Caco-2 (cell line): ENCODE data around the gene CILP2. TPM values are rescaled to one million over a fixed set of nuclear protein-coding genes. Genes with fewer than 3 reads are reported as not detected.

Experiments used
- BruUV-seq: library from RNA; stranded (reverse); fragments of 400-500 nt; replicated peaks from 2 replicates; lab custom pipeline; 2021; lab: Mats Ljungman, UMichigan
- CTCF ChIA-PET: fragments of 300-600 bp; sonication (Branson Sonifier 250); formaldehyde crosslinking; loops from one replicate; lab custom pipeline; 2022; ENCODE audit warnings: antibody characterized with exemption; lab: Charles Lee
- POLR2A ChIA-PET: fragments of 300-600 bp; sonication (Branson Sonifier 250); formaldehyde crosslinking; loops from one replicate; lab custom pipeline; 2022; ENCODE audit warnings: antibody characterized with exemption; lab: Charles Lee
- DNase-seq, 2 experiments: peaks; one replicate each; pipeline versions ENCODE4 v3.0.0 to v3.0.0-alpha.2; 2020 to 2022
- H3K27me3 ChIP-seq: replicated peaks from 2 replicates; pipeline ENCODE4 v1.6.0; 2011; ENCODE audit warnings: low read length; ENCODE audit not compliant: control insufficient read depth, insufficient read depth
- H3K36me3 ChIP-seq: 2 replicates; pipeline ENCODE4 v1.5.1; 2011; ENCODE audit warnings: low read length; ENCODE audit not compliant: control insufficient read depth, insufficient read depth
- H3K4me1 ChIP-seq: fragments of 250-450 bp; sonication (Bioruptor Pico); 2 replicates; pipeline ENCODE4 v1.5.1; 2020; ENCODE audit warnings: mild to moderate bottlenecking
- H3K4me3 ChIP-seq: 2 replicates; pipeline ENCODE4 v1.5.1; 2011; ENCODE audit warnings: low read depth, mild to moderate bottlenecking, control low read depth, low read length
- H3K9me3 ChIP-seq: fragments of 250-450 bp; sonication (Bioruptor Pico); 2 replicates; pipeline ENCODE4 v1.5.1; 2020; ENCODE audit warnings: mild to moderate bottlenecking, moderate library complexity
- H3K27ac Mint-ChIP-seq: one replicate; pipeline ENCODE4 v1.8.0; 2022; ENCODE audit warnings: mixed read lengths; ENCODE audit not compliant: unreplicated experiment
- H3K27me3 Mint-ChIP-seq: one replicate; pipeline ENCODE4 v1.8.0; 2022; ENCODE audit warnings: mixed read lengths; ENCODE audit not compliant: insufficient read depth, unreplicated experiment
- H3K36me3 Mint-ChIP-seq: one replicate; pipeline ENCODE4 v1.8.0; 2022; ENCODE audit warnings: mild to moderate bottlenecking, mixed read lengths; ENCODE audit not compliant: insufficient read depth, unreplicated experiment
- H3K4me1 Mint-ChIP-seq: one replicate; pipeline ENCODE4 v1.8.0; 2022; ENCODE audit warnings: low read depth, mixed read lengths; ENCODE audit not compliant: unreplicated experiment
- H3K4me3 Mint-ChIP-seq: one replicate; pipeline ENCODE4 v1.8.0; 2022; ENCODE audit warnings: mild to moderate bottlenecking, moderate library complexity, mixed read lengths; ENCODE audit not compliant: unreplicated experiment
- H3K9me3 Mint-ChIP-seq: one replicate; pipeline ENCODE4 v1.8.0; 2022; ENCODE audit warnings: mixed read lengths; ENCODE audit not compliant: unreplicated experiment
- intact Hi-C: fragments of 100-400 bp; cut with micrococcal nuclease; formaldehyde crosslinking; loops from one replicate; pipeline ENCODE4 v1.10.0; 2022; ENCODE audit not compliant: unreplicated experiment
- total RNA-seq: library from RNA; stranded (reverse); gene quantifications from 2 replicates; pipeline ENCODE4 v1.2.3, GENCODE V29; 2022
- TF ChIP-seq, protein P1 (sequence below), 2 experiments: fragments of 200-600 bp in 1 of 2; IDR thresholded peaks; 1 replicate in 1 of 2; 2 replicates in 1 of 2; pipeline versions ENCODE4 v1.5.1 to v1.8.0; 2011 to 2022; ENCODE audit warnings: antibody characterized with exemption in 1 of 2, control low read depth in 1 of 2, inconsistent platforms in 1 of 2, low read depth in 1 of 2, low read length in 1 of 2, mild to moderate bottlenecking in 1 of 2, moderate library complexity in 1 of 2; ENCODE audit not compliant: insufficient read depth in 1 of 2, severe bottlenecking in 1 of 2, unreplicated experiment in 1 of 2

Gene CILP2
- total RNA-seq, 1 experiment from 2014 or later, result 1.3 TPM

- H3K9me3 Mint-ChIP-seq, result no peaks in the 10 kb centered on the region
- no TSS peak for BruUV-seq
- no peaks in the 10 kb centered on the region for H3K4me1 Mint-ChIP-seq
- H3K27ac Mint-ChIP-seq, result no peak overlapping the region
- Histone ChIP-seq H3K9me3 (no peaks in the 10 kb centered on the region), H3K36me3 (no peaks in the 10 kb centered on the region), H3K4me1 (peaks cover 4% of the 10 kb centered on the region; the same call in 1 of the 2 replicates), H3K27me3 (no peaks in the 10 kb centered on the region), H3K4me3 (no peak overlapping the region)
- no peak overlapping the region for H3K4me3 Mint-ChIP-seq
- CTCF ChIA-PET, result no interaction called here
- no peak for DNase-seq
- H3K36me3 Mint-ChIP-seq, result no peaks in the 10 kb centered on the region
- no peaks in the 10 kb centered on the region for H3K27me3 Mint-ChIP-seq
- intact Hi-C loops, result no loop called here
- TF ChIP-seq, protein P1, sequence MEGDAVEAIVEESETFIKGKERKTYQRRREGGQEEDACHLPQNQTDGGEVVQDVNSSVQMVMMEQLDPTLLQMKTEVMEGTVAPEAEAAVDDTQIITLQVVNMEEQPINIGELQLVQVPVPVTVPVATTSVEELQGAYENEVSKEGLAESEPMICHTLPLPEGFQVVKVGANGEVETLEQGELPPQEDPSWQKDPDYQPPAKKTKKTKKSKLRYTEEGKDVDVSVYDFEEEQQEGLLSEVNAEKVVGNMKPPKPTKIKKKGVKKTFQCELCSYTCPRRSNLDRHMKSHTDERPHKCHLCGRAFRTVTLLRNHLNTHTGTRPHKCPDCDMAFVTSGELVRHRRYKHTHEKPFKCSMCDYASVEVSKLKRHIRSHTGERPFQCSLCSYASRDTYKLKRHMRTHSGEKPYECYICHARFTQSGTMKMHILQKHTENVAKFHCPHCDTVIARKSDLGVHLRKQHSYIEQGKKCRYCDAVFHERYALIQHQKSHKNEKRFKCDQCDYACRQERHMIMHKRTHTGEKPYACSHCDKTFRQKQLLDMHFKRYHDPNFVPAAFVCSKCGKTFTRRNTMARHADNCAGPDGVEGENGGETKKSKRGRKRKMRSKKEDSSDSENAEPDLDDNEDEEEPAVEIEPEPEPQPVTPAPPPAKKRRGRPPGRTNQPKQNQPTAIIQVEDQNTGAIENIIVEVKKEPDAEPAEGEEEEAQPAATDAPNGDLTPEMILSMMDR (IDR thresholded peaks at IDR 0.05; ENCODE audit: insufficient read depth in 1 of 2, low read depth in 1 of 2, low read length in 1 of 2, severe bottlenecking in 1 of 2, unreplicated experiment in 1 of 2), result no peak
- POLR2A ChIA-PET, result no interaction called here
Observed at GRCh38 chr19:19563348-19563848, 25.3 kb downstream of the CILP2 start.

DNA sequence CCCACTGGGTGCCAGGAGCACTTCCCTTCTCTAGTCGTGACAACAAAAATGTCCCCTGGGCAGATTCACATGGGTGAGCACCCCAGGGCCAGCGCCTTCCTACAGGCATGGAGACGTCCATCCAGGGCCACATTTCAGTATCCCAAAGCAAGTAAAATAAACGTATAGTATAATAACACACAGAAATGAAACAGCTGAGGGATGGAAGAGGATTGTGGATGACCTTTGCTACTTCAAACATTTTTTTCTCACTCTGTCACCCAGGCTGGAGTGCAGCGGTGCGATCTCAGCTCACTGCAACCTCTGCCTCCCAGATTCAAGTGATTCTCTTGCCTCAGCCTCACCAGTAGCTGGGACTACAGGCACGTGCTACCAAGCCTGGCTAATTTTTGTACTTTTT lies 28.2 kb downstream of the CILP2 start:
- intact Hi-C loops, result no loop called here
- BruUV-seq, result no TSS peak
- Histone ChIP-seq H3K9me3 (no peaks in the 10 kb centered on the region), H3K27me3 (no peaks in the 10 kb centered on the region), H3K4me3 (no peak overlapping the region), H3K4me1 (peaks cover 4% of the 10 kb centered on the region; the same call in 1 of the 2 replicates), H3K36me3 (no peaks in the 10 kb centered on the region)
- no peak for DNase-seq
- no peak overlapping the region for H3K4me3 Mint-ChIP-seq
- TF ChIP-seq, protein P1 (IDR thresholded peaks at IDR 0.05; ENCODE audit: insufficient read depth in 1 of 2, low read depth in 1 of 2, low read length in 1 of 2, severe bottlenecking in 1 of 2, unreplicated experiment in 1 of 2), result no peak
- H3K4me1 Mint-ChIP-seq, result no peaks in the 10 kb centered on the region
- POLR2A ChIA-PET, result no interaction called here
- H3K36me3 Mint-ChIP-seq, result no peaks in the 10 kb centered on the region
- no peaks in the 10 kb centered on the region for H3K9me3 Mint-ChIP-seq
- H3K27me3 Mint-ChIP-seq, result no peaks in the 10 kb centered on the region
- no peak overlapping the region for H3K27ac Mint-ChIP-seq
- CTCF ChIA-PET, result no interaction called here

DNA sequence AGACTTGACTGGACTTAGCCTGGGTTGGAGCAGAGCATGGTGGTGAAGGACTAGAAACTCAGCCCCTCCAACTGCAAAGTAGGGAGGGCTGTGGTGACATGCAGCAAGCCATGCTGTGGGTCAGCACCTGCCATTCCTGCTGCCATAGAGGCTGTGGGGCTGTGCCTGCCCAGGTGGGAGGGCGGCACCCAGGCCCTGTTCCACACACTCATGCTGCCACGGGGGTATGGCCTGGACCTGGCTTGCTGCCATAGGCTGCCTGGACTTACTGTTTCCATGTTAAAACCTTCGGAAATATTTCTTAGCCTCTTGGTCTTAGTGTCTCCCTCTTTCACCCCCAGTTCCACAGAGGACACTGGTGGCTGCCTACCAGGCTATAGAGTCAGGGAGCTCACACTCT lies 29.3 kb downstream of the CILP2 start:
- Histone ChIP-seq H3K4me1 (peaks cover 4% of the 10 kb centered on the region; the same call in 1 of the 2 replicates), H3K27me3 (no peaks in the 10 kb centered on the region), H3K4me3 (no peak overlapping the region), H3K9me3 (no peaks in the 10 kb centered on the region), H3K36me3 (no peaks in the 10 kb centered on the region)
- no peaks in the 10 kb centered on the region for H3K9me3 Mint-ChIP-seq
- BruUV-seq, result no TSS peak
- H3K27me3 Mint-ChIP-seq, result no peaks in the 10 kb centered on the region
- DNase-seq, result no peak
- intact Hi-C loops, result no loop called here
- POLR2A ChIA-PET, result no interaction called here
- no peaks in the 10 kb centered on the region for H3K4me1 Mint-ChIP-seq
- no peak overlapping the region for H3K27ac Mint-ChIP-seq
- TF ChIP-seq, protein P1 (IDR thresholded peaks at IDR 0.05; ENCODE audit: insufficient read depth in 1 of 2, low read depth in 1 of 2, low read length in 1 of 2, severe bottlenecking in 1 of 2, unreplicated experiment in 1 of 2), result no peak
- CTCF ChIA-PET, result interaction anchor here (0.6 kb wide), 1 partner anchor 61 kb away, joined by 4 read pairs; no protein-coding TSS in a partner anchor
- H3K36me3 Mint-ChIP-seq, result no peaks in the 10 kb centered on the region
- H3K4me3 Mint-ChIP-seq, result no peak overlapping the region
